Liver (tissue), 9 donors: ENCODE measurements around the gene RGS7. TPM values are rescaled to one million over a fixed set of nuclear protein-coding genes. Genes with fewer than 3 reads are reported as not detected.

Source experiments
- DNase-seq: peaks from one replicate; pipeline ENCODE4 v3.0.0-alpha.2; 2017; ENCODE audit warnings: low spot score
- H3K27ac ChIP-seq, 2 donors: one replicate each; pipeline ENCODE4 v1.7.0; 2013; ENCODE audit warnings: inconsistent platforms in 2 of 2, low read length in 2 of 2, control low read depth in 1 of 2, low read depth in 1 of 2, mild to moderate bottlenecking in 1 of 2
- H3K27me3 ChIP-seq, 4 donors: one replicate each; pipeline versions ENCODE4 v1.6.1 to v1.7.0; 2013; ENCODE audit warnings: low read length in 3 of 4, inconsistent platforms in 1 of 4, mild to moderate bottlenecking in 1 of 4, moderate library complexity in 1 of 4; ENCODE audit not compliant: control insufficient read depth in 4 of 4, insufficient read depth in 4 of 4
- H3K36me3 ChIP-seq, 4 donors: one replicate each; pipeline versions ENCODE4 v1.6.1 to v1.7.0; 2013; ENCODE audit warnings: low read length in 3 of 4, mild to moderate bottlenecking in 3 of 4, low read depth in 1 of 4, moderate library complexity in 1 of 4; ENCODE audit not compliant: control insufficient read depth in 4 of 4, insufficient read depth in 3 of 4
- H3K4me1 ChIP-seq, 4 donors: one replicate each; pipeline versions ENCODE4 v1.6.1 to v1.7.0; 2013; ENCODE audit warnings: low read length in 3 of 4, mild to moderate bottlenecking in 3 of 4, moderate library complexity in 1 of 4; ENCODE audit not compliant: control insufficient read depth in 4 of 4, insufficient read depth in 4 of 4
- H3K4me3 ChIP-seq, 3 donors: one replicate each; pipeline versions ENCODE4 v1.6.1 to v1.7.0; 2013; ENCODE audit warnings: low read length in 3 of 3, control low read depth in 1 of 3, low read depth in 1 of 3, mild to moderate bottlenecking in 1 of 3
- H3K9ac ChIP-seq, 2 donors: one replicate each; pipeline ENCODE4 v1.7.0; 2013; ENCODE audit warnings: low read length in 2 of 2, mild to moderate bottlenecking in 2 of 2, moderate library complexity in 2 of 2, control low read depth in 1 of 2, low read depth in 1 of 2
- H3K9me3 ChIP-seq, 4 donors: one replicate each; pipeline versions ENCODE4 v1.6.1 to v1.7.0; 2013; ENCODE audit warnings: low read length in 3 of 4; ENCODE audit not compliant: control insufficient read depth in 4 of 4
- EGR1 ChIP-seq, 2 donors: IDR thresholded peaks; 2 replicates each; pipeline ENCODE4 v1.6.1; 2016 to 2018; ENCODE audit warnings: antibody characterized with exemption in 2 of 2, low read depth in 2 of 2
- FOXA1 ChIP-seq: IDR thresholded peaks from 2 replicates; pipeline ENCODE4 v1.6.1; 2016; ENCODE audit warnings: antibody characterized with exemption
- GABPA ChIP-seq, 2 donors: IDR thresholded peaks in 1 of 2; conservative IDR thresholded peaks in 1 of 2; 2 replicates each; pipeline ENCODE4 v1.6.1; 2016; ENCODE audit warnings: antibody characterized with exemption in 2 of 2, mild to moderate bottlenecking in 1 of 2, moderate library complexity in 1 of 2
- HNF4A ChIP-seq, 2 donors: conservative IDR thresholded peaks; 2 replicates each; pipeline ENCODE4 v1.6.1; 2016; ENCODE audit warnings: antibody characterized with exemption in 2 of 2, mild to moderate bottlenecking in 2 of 2
- HNF4G ChIP-seq: IDR thresholded peaks from 2 replicates; pipeline ENCODE4 v1.6.1; 2016; ENCODE audit warnings: antibody characterized with exemption
- JUND ChIP-seq, 2 donors: IDR thresholded peaks; 2 replicates each; pipeline ENCODE4 v1.6.1; 2016; ENCODE audit warnings: antibody characterized with exemption in 2 of 2
- NR2F2 ChIP-seq: IDR thresholded peaks from 2 replicates; pipeline ENCODE4 v1.6.1; 2016; ENCODE audit warnings: antibody characterized with exemption
- RAD21 ChIP-seq, 2 donors: IDR thresholded peaks; 2 replicates each; pipeline ENCODE4 v1.6.1; 2016; ENCODE audit warnings: antibody characterized with exemption in 2 of 2, mild to moderate bottlenecking in 2 of 2
- REST ChIP-seq: IDR thresholded peaks from 2 replicates; pipeline ENCODE4 v1.6.1; 2016; ENCODE audit warnings: antibody characterized with exemption, mild to moderate bottlenecking
- RXRA ChIP-seq, 2 donors: IDR thresholded peaks; 2 replicates each; pipeline ENCODE4 v1.6.1; 2017 to 2018; ENCODE audit warnings: antibody characterized with exemption in 2 of 2, mild to moderate bottlenecking in 1 of 2
- SP1 ChIP-seq: IDR thresholded peaks from 2 replicates; pipeline ENCODE4 v1.6.1; 2018; ENCODE audit warnings: antibody characterized with exemption, mild to moderate bottlenecking
- TAF1 ChIP-seq: conservative IDR thresholded peaks from 2 replicates; pipeline ENCODE4 v1.6.1; 2016; ENCODE audit warnings: antibody characterized with exemption, mild to moderate bottlenecking
- YY1 ChIP-seq: IDR thresholded peaks from 2 replicates; pipeline ENCODE4 v1.6.1; 2016; ENCODE audit warnings: antibody characterized with exemption, mild to moderate bottlenecking
- ZBTB33 ChIP-seq: IDR thresholded peaks from 2 replicates; pipeline ENCODE4 v1.6.1; 2016; ENCODE audit warnings: antibody characterized with exemption
- WGBS: extraction: QIAGEN DNeasy Blood & Tissue Kit; methylation state at CpG from one replicate; pipeline ENCODE4 v1.1.7; 2013; 5-methylcytosine and 5-hydroxymethylcytosine counted together
- polyA plus RNA-seq, 2 donors: library from polyadenylated mRNA; stranded (reverse) in 1 of 2; unstranded in 1 of 2; fragments of 200-250 nt in 1 of 2; fragments of >200 nt in 1 of 2; fragmentation: Nextera tagmentation in 1 of 2; extraction: Ambion mirVana in 1 of 2; gene quantifications; one replicate each; pipeline versions ENCODE4 v1.2.1 to v1.2.3, GENCODE V29; 2013 to 2015
- total RNA-seq, 2 donors: library from RNA; depleted of rRNA; stranded (reverse); fragments of >200 nt; gene quantifications; one replicate each; pipeline ENCODE4 v1.2.3, GENCODE V29; 2014
- TF ChIP-seq, protein P1 (sequence below): IDR thresholded peaks from 2 replicates; pipeline ENCODE4 v1.6.1; 2016; ENCODE audit warnings: antibody characterized with exemption
- TF ChIP-seq, protein P2 (sequence below): fragments of 150-350 bp; IDR thresholded peaks from 2 replicates; pipeline ENCODE4 v1.5.1; 2017; ENCODE audit warnings: improper control_type of control experiment, low read depth, low read length; ENCODE audit not compliant: missing input control
- donor health status: healthy.
- donor health status: healthy.
- donor health status: healthy.
- donor health status: healthy.
- donor health status: healthy.

The RGS7 gene
- total and polyA plus RNA-seq, 4 donors, result 0.05 to 0.18 TPM; not detected in 2

DNA sequence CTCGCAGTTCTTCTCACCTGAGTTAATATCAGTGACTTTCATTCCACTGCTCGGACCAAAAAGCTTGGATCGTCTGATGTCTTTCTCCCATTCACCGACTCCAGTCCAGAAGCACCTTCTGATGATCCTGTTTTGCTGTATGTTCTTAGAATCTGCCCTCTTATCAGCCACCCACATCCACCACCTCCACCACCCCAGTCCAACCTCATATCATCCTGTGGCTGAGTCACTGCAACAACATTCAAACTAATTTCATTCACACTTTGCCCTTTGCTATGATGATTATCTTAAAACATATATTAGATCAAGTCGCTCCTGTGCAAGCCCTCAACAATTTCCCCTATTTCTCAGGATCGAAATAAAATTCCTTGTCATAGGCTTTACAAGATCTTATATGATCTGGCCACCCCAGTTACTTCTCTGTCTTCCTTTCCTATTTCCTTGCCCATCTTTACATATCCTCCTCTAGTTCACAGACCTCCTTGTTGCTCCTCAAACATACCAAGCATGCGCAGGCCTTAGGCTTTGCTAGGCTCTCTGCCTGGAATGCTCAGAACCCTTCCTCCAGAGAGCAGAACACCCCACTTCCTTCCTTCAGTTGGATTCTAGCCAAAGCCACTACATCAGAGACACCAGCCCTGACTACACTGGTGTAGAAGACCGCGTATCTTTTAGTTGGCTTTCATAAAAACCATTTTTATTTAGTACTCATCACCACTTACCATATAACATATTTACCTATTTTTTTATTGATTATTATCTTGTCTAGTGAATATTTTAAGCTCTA, 409.4 kb downstream of the RGS7 start:
- no peaks in the 10 kb centered on the region for H3K9me3 ChIP-seq
- H3K27me3 ChIP-seq, result no peaks in the 10 kb centered on the region
- H3K4me1 ChIP-seq, result no peaks in the 10 kb centered on the region
- TF ChIP-seq NR2F2 (no peak), EGR1 (IDR thresholded peaks at IDR 0.05; ENCODE audit: low read depth in 2 of 2) (no peak), RXRA (IDR thresholded peaks at IDR 0.05) (no peak), GABPA (IDR thresholded peaks at IDR 0.05 in 1 of 2, conservative IDR thresholded peaks at IDR 0.05 in 1 of 2) (no peak), RAD21 (IDR thresholded peaks at IDR 0.05) (no peak), REST (no peak), HNF4A (conservative IDR thresholded peaks at IDR 0.05) (no peak), YY1 (no peak), HNF4G (no peak), FOXA1 (no peak), TAF1 (no peak), SP1 (no peak), ZBTB33 (no peak), JUND (IDR thresholded peaks at IDR 0.05) (no peak)
- TF ChIP-seq, protein P1, sequence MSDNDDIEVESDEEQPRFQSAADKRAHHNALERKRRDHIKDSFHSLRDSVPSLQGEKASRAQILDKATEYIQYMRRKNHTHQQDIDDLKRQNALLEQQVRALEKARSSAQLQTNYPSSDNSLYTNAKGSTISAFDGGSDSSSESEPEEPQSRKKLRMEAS, result no peak
- 75% methylated on average over 9 of the region's 9 CpGs for WGBS
- H3K4me3 ChIP-seq, result no peak overlapping the region
- H3K36me3 ChIP-seq, result no peaks in the 10 kb centered on the region
- H3K27ac ChIP-seq, result no peak overlapping the region
- H3K9ac ChIP-seq, result no peak overlapping the region
- no peak for DNase-seq

DNA sequence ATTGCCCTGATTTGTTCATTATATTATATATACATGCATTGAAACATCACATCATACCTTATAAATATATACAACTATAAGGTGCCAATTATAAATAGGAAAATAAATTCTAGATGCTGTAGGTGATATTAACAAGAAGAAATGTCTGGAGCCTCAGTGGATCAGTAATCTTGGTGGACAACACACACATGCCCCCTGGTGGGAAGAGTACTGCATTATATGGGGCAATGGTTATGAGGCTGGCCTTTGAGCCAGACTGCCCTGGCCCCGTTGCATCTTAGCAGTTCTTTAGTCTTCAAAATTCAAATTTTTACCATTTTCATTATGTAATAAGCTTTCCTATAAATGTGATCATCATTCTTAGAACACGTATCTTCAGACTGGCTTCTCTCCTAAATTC, 410.1 kb downstream of the RGS7 start:
- WGBS, result 52% methylated on average over 2 of the region's 2 CpGs
- Histone ChIP-seq H3K4me3 (no peak overlapping the region), H3K9ac (no peak overlapping the region), H3K27ac (no peak overlapping the region), H3K27me3 (no peaks in the 10 kb centered on the region), H3K4me1 (no peaks in the 10 kb centered on the region), H3K9me3 (no peaks in the 10 kb centered on the region), H3K36me3 (no peaks in the 10 kb centered on the region)
- no peak for DNase-seq
- TF ChIP-seq SP1 (no peak), RAD21 (IDR thresholded peaks at IDR 0.05) (peak; percentile 86 to 87)
- TF ChIP-seq, protein P2, sequence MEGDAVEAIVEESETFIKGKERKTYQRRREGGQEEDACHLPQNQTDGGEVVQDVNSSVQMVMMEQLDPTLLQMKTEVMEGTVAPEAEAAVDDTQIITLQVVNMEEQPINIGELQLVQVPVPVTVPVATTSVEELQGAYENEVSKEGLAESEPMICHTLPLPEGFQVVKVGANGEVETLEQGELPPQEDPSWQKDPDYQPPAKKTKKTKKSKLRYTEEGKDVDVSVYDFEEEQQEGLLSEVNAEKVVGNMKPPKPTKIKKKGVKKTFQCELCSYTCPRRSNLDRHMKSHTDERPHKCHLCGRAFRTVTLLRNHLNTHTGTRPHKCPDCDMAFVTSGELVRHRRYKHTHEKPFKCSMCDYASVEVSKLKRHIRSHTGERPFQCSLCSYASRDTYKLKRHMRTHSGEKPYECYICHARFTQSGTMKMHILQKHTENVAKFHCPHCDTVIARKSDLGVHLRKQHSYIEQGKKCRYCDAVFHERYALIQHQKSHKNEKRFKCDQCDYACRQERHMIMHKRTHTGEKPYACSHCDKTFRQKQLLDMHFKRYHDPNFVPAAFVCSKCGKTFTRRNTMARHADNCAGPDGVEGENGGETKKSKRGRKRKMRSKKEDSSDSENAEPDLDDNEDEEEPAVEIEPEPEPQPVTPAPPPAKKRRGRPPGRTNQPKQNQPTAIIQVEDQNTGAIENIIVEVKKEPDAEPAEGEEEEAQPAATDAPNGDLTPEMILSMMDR, result peak; percentile 66
